ENCODE data around the gene CNOT2.

Gene CNOT2

DNA sequence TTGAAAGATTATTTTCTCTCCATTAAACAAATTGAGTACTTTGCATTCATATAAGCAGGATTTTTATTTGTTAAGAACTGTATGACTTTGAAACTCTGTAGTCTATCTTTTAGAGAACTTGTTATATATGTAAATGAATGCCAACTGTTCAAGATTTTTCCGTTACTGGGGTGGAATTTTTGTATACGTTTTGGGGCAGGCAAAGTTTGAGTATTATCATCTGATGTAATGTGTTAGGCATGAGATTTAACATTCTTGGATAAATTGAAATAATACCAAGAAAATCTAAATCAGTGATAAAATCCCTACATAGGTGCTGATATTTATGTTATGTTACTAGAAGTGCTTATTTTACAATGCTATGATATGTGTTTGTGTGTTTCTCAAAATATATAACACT lies 8.4 kb downstream of the CNOT2 start:
- DNase-seq: no peak

GRCh38 chr12:70252832-70253231 lies 9.6 kb downstream of the CNOT2 start:
- DNase-seq: no peak

DNA sequence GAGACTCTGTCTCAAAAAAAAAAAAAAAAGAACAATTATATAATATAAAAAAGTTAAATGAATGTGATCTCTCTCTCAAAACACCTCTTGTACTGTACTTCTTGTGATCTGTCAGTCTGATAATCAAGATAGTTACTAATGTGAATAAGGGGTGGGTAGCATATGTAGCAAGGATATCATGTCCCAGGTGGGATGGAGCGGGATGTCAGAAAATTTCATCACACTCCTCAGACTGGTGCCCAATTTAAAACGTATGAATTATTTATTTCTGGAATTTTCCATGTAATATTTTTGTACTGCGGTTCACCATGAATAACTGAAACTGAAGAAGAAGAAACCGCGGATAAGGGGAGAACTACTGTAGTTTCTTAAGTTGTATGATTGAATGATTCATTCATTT lies 11.0 kb downstream of the CNOT2 start:
- no peak for DNase-seq

DNA sequence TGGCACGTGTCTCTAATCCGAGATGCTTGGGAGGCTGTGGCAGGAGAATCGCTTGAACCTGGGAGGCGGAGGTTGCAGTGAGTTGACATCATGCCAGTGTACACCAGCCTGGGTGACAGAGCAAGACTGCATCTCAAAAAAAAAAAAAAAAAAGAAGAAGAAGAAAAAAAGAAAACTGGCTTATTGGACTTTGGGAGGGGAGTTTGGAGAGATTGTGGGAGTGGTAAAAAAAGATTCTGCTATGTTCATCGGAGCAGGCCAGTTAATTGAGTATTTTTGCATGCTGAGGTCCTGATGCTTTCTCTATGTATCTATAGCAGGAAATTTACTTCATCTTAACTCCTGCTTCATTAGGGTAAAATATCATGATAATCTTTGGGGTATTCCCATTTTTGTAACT lies 11.6 kb downstream of the CNOT2 start:
- DNase-seq: no peak

- no peak for DNase-seq
Observed at GRCh38 chr12:70255311-70255710, 12.1 kb downstream of the CNOT2 start.

GRCh38 chr12:70258605-70259403 lies 15.6 kb downstream of the CNOT2 start:
- no peak for DNase-seq

GRCh38 chr12:70260646-70261045 lies 17.4 kb downstream of the CNOT2 start:
- DNase-seq: no peak

DNA sequence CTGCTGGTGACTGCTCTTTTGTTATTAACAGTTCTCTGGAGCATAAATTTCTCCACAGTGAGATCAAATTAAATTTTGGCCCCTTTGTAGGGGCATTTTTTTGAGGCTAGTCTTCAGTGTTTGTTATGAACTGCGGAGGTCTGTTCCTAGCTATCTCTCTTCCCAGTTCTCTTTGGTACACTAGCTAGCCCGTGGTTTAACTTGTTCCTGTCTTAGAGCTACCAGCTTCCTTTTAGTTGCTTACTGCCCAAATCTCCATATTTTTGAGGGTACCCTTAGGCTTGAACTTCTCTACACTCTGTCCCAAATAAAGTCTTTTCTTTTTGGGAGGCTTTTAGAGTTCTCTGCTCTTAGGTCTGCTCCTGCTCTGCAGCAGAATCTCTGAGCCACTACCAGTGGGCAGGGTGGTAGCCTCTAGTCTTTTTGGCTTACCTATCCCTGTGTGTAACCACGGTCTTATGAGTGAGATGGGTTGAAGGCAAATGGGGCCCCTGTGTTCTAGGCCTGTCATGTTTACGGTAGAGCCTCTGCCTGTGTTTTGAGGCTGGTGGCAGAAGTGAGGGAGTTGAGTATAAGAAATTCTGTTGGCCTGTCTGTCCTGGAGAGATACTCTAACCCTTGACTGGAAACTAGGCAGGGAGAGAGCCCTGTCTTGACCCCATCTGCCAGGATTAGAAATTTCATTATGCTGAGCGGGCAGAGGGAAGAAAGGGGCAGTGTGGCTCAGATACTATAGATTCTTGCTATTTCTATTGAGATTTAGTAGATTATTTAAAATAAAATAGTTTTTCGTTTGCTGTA lies 21.0 kb downstream of the CNOT2 start:
- DNase-seq: no peak

- no peak for DNase-seq
Observed at GRCh38 chr12:70265132-70265531, 21.9 kb downstream of the CNOT2 start.

DNA sequence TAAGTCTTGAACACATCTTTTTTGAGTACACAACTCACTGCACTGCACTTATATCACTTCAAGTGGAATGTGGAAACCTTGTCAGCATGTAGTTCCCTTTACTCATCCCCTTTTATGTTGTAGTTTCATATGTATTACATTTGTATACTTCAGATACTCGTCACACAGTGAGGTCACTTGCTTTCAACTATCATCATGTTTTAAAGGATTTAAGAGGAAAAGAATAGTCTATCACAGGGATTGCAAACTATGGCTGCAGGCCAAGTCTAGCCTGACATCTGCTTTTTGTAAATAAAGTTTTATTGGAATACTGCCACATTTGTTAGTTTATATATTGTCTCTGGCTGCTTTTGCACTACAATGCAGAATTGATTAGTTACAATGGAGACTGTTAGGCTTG lies 24.3 kb downstream of the CNOT2 start:
- no peak for DNase-seq

DNA sequence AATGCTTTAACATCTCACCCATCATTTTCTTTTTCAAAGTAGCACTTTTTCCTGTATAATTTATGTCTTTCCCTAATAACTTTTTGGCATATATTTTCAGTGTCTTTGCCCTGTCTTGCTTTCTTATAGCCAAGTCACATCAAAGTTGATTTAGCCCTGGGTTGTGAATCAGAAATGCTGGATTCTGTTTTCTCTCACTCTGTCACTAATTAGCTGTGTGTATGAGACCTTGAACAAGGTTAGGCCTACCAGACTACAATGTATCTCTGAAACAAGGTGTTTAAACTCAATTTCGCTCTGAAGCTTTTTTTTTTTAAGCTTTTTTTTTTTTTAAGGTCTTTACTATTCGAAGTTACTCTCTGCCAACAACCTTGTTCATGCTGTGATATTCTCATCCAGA lies 25.7 kb downstream of the CNOT2 start:
- no peak for DNase-seq

DNA sequence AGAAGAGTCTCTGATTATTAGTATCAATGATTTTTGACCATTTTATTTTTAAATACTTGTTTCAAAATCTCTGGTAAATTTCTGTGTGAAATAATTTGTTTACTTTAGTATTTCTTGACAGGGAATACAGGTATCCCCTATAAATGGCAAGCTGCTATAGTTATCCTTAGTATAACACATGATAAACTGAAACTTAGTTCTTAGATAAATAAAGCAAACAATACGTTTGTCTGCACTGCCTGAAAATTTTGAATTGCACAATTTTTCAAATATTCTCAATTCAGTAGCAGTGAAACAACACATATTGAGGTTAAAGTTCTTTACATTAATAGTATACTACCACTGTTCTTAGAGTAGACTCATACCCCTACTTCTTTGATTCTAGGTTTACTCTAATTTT lies 26.9 kb downstream of the CNOT2 start:
- DNase-seq: no peak

GRCh38 chr12:70271025-70271424 lies 27.8 kb downstream of the CNOT2 start:
- no peak for DNase-seq

- no peak for DNase-seq
Observed at GRCh38 chr12:70272510-70272909, 29.3 kb downstream of the CNOT2 start.

DNA sequence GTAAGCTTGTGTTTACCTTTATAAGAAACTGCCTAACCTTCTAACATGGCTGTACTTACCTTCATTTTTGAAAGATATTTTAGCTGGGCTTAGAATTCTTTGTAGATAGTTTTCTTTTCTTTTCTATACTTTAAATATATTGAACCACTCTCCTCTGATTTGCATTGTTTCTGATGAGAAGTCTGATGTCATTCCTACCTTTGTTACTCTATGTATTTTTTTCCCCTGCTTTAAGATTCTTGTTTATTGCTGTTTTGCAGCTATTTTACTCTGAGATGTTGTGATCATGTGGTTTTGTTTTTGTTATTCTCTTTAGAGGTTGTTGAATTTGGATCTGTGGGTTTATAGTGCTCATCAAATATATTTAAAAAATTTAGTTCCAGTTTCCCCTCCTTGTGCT lies 31.8 kb downstream of the CNOT2 start:
- no peak for DNase-seq

GRCh38 chr12:70277973-70278372 lies 34.7 kb downstream of the CNOT2 start:
- no peak for DNase-seq

DNA sequence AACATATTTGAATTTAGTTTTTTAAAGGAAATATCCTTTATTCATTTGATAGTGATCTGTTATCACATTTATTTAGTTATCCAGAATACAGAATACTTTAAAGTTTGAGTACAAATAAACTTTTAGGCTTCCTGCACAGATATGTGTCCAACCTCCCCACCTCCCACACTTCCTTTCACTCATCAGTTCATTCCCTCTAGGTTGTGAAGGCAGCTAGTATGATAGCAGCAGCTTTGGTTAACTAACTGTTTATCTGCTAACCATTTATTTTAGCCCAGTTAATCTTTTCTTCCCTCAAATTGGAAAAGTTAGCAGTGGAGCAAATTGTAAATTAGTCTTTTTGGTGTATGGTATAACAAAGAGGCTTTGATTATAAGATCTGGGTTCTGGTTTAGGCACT lies 35.7 kb downstream of the CNOT2 start:
- DNase-seq: no peak

DNA sequence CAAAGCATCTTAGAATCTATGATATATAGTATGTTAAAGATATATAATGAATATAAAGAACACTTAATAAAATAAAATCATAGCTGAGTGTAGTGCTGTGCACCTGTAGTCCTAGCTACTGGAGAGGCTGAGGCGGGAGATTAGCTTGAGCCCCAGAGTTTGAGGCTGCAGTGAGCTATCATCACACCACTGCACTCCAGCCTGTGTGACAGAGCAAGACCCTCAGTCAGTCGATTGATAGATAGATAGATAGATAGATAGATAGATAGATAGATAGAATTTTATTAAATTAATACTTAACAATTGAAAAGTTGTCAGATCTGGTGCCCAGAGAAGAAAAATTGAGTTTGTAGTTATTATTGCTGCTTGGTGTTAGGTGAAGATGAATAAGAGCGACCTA lies 40.0 kb downstream of the CNOT2 start:
- DNase-seq: no peak

GRCh38 chr12:70288817-70289216 lies 45.6 kb downstream of the CNOT2 start:
- DNase-seq: no peak

- no peak for DNase-seq
Observed at GRCh38 chr12:70290116-70290515, 46.9 kb downstream of the CNOT2 start.

GRCh38 chr12:70292017-70292776 lies 49.0 kb downstream of the CNOT2 start:
- no peak for DNase-seq

- peak; percentile 30 for DNase-seq
Observed at GRCh38 chr12:70304684-70305555, 61.7 kb downstream of the CNOT2 start.

DNA sequence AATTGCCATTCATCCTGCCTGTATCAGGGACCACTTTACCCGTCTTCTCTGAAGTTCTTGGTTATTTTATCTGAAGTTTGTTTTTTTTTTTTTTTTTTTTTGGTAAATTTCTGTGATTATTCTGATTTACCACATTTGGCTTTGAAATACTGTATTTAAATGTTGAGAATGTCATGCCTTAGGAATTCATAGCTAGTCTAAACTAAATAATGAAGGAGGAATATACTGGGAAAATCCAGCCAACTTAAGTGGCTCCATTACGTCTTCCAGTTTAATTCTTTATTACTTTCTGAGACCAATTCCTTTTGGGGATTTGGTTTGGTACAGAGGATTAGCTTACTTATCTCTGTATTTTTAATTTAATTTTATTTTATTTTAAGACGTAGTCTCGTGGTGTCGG lies 62.6 kb downstream of the CNOT2 start:
- DNase-seq: no peak
